Ovary (tissue), 9 donors: ENCODE results near the gene PSMD1. TPM values are rescaled to one million over a fixed set of nuclear protein-coding genes. Genes with fewer than 3 reads are reported as not detected.

Experiments
- DNase-seq, 5 donors: peaks; one replicate each; pipeline ENCODE4 v3.0.0-alpha.2; 2019 to 2020
- H3K27ac ChIP-seq, 2 donors: fragments of 200-600 bp; one replicate each; pipeline versions ENCODE4 v1.5.1 to v1.8.0; 2019 to 2022
- H3K27me3 ChIP-seq: fragments of 200-600 bp; one replicate; pipeline ENCODE4 v1.8.0; 2022
- H3K36me3 ChIP-seq: fragments of 200-600 bp; sonication (generic); one replicate; pipeline ENCODE4 v1.5.1; 2019
- H3K4me1 ChIP-seq: one replicate; pipeline ENCODE4 v1.8.1; 2013; ENCODE audit warnings: mild to moderate bottlenecking, moderate library complexity; ENCODE audit not compliant: insufficient read depth
- H3K4me3 ChIP-seq: fragments of 200-600 bp; sonication (generic); one replicate; pipeline ENCODE4 v1.5.1; 2017
- H3K9me3 ChIP-seq, 2 donors: fragments of 200-600 bp in 1 of 2; sonication (generic) in 1 of 2; one replicate each; pipeline versions ENCODE4 v1.5.1 to v1.8.1; 2013 to 2019; ENCODE audit warnings: mild to moderate bottlenecking in 1 of 2, moderate library complexity in 1 of 2
- EP300 ChIP-seq: sonication (generic); formaldehyde crosslinking; IDR thresholded peaks from one replicate; pipeline ENCODE4 v1.6.1; 2017; ENCODE audit warnings: antibody characterized with exemption
- POLR2A ChIP-seq: fragments of 450-650 bp; IDR thresholded peaks from one replicate; pipeline ENCODE4 v1.6.1; 2017; ENCODE audit warnings: antibody characterized with exemption, mild to moderate bottlenecking, moderate library complexity
- WGBS, 3 donors: extraction: QIAGEN DNeasy Blood & Tissue Kit in 1 of 3; methylation state at CpG; one replicate each; pipeline versions ENCODE4 v1.1.5 to v1.1.7; 2013 to 2017; 5-methylcytosine and 5-hydroxymethylcytosine counted together
- intact Hi-C, 4 donors: fragments of 100-400 bp; cut with DNase I; formaldehyde crosslinking; loops; one replicate each; pipeline versions ENCODE4 v1.11.0 to v1.15.1; 2022 to 2023
- polyA plus RNA-seq, 2 donors: library from polyadenylated mRNA; stranded (reverse); fragments of 200-250 nt in 1 of 2; fragments of 350-450 nt in 1 of 2; fragmentation: Illumina TruSeq in 1 of 2; extraction: RNeasy Lipid Tissue Mini Kit (QIAGEN cat#74804) in 1 of 2; gene quantifications; one replicate each; pipeline ENCODE4 v1.2.3, GENCODE V29; 2013 to 2014
- total RNA-seq, 7 donors: library from RNA; depleted of rRNA in 2 of 7; stranded (reverse); fragments of >200 nt in 2 of 7; fragmentation: NEBNext Ultra II Directional in 3 of 7; extraction: Animal tissue kit (Norgen Biotek cat#: 25700) in 3 of 7; gene quantifications; one replicate each; pipeline versions ENCODE4 v1.1.0 to v1.2.4, GENCODE V29; 2016 to 2023
- TF ChIP-seq, protein P1 (sequence below), 3 donors: fragments of 450-650 bp in 2 of 3; fragments of 200-600 bp in 1 of 3; IDR thresholded peaks; one replicate each; pipeline versions ENCODE4 v1.5.1 to v1.8.0; 2016 to 2022; ENCODE audit warnings: antibody characterized with exemption in 3 of 3, mild to moderate bottlenecking in 1 of 3
- donor health status: DM: no; HTN: no; CAD: no; lungs with moderate emphysema.
- donor health status: DM: no; HTN: no; CAD: no.
- donor health status: Bipolar disorder and iron deficiency.
- donor health status: DM: yes; HTN: yes; CAD: no.
- donor health status: DM: no; HTN: no; CAD: no.
- donor health status: DM: yes; HTN: yes; CAD: no.

The PSMD1 gene
- total and polyA plus RNA-seq, 9 donors = 19.0 to 73.2 (median 57.8) TPM

DNA sequence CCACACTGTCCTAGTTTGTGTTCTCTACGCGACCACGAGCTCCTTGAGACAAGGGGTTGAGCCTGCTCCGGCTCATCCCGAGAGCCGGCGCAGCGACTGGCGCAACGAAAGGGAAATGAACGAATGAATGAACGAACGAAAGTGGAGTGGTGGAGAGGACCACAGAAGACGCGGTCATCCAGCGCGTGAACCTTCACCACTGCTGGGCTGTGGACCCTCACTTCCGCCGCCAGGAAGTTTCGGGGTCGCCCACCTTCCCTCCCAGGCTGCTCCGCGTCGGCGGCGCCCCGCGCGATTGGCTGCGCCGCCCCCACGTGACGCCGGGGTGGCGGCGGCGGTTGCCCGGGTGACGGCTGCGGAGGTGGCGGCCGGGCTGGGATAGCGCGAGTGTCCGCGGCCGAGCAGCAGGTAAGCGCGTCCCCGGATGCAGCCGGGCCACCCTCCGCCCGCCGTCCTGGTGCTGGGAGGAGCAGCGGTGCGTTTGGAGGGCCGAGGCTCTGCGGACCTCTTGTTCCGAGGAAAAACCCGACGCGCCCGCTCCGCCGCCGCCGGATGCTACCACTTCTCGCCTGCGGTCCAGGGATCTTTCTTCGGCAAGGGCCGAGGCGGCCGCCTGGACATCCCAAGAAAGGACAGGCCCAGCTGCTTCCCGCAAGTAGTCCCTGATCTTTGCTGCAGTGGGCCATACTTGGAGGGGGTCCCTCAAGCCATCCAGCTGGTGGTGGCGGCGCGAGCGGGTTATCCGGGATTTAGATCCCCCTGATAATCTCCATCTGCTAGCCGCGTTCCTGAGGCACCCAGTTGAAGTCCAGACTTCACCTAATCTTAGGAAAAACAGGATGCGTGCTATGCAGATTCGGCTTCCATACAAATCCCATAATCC, 141.9 kb downstream of the PSMD1 start, which contains the start of gene ARMC9:
TSS of gene ARMC9 (plus strand) at position 341 of the 883 bp plus-strand sequence. CDS start 7,608 bp downstream, outside the sequence.
- WGBS, 3 donors = 0% methylated on average over 76 to 83 of the region's 83 CpGs
- peak; percentile 68 to 86 (median 77) for DNase-seq
- Histone ChIP-seq H3K27me3 (no peaks in the 10 kb centered on the region), H3K27ac (peak within 1 kb of the TSS in 1 of 2 donors; percentile 72), H3K36me3 (no peaks in the 10 kb centered on the region), H3K4me3 (peak within 1 kb of the TSS; percentile 77), H3K4me1 (peaks cover 2% of the 10 kb centered on the region), H3K9me3 (no peaks in the 10 kb centered on the region)
- TF ChIP-seq EP300 (no peak), POLR2A (no peak)
- TF ChIP-seq, protein P1, sequence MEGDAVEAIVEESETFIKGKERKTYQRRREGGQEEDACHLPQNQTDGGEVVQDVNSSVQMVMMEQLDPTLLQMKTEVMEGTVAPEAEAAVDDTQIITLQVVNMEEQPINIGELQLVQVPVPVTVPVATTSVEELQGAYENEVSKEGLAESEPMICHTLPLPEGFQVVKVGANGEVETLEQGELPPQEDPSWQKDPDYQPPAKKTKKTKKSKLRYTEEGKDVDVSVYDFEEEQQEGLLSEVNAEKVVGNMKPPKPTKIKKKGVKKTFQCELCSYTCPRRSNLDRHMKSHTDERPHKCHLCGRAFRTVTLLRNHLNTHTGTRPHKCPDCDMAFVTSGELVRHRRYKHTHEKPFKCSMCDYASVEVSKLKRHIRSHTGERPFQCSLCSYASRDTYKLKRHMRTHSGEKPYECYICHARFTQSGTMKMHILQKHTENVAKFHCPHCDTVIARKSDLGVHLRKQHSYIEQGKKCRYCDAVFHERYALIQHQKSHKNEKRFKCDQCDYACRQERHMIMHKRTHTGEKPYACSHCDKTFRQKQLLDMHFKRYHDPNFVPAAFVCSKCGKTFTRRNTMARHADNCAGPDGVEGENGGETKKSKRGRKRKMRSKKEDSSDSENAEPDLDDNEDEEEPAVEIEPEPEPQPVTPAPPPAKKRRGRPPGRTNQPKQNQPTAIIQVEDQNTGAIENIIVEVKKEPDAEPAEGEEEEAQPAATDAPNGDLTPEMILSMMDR (IDR thresholded peaks at IDR 0.05) = no peak
- intact Hi-C loops = loop anchor here in 1 of 4 donors (10.0 kb wide), 1 partner anchor 94 kb away; no protein-coding TSS in a partner anchor

DNA sequence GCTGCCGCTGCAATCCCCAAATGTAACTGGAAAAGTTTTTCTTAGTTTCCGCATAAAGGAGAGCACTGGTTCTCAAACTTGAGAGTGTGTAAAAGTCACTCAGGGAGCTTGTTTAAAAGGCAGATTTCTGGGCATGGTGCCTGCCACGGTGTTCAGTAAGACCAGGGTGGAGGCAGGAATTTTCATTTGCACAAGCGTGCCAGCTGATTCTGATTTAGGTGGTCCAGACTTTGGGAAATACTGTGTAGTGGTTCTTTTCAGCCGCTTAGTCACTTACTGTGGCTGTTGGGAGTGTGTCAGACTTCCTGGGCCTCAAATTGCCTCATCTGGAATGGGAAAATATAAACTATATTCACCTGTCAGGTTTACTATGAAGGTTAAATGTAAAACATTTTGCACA, 142.6 kb downstream of the PSMD1 start:
- no peak overlapping the region for H3K27ac ChIP-seq
- WGBS, 3 donors = 15 to 24% (median 18%) methylated on average over 5 of the region's 5 CpGs
- H3K27me3 ChIP-seq = no peaks in the 10 kb centered on the region
- H3K9me3 ChIP-seq = no peaks in the 10 kb centered on the region
- TF ChIP-seq EP300 = no peak
- TF ChIP-seq, protein P1 (IDR thresholded peaks at IDR 0.05) = no peak
- peak overlapping the region; percentile 77 for H3K4me3 ChIP-seq
- peaks cover 2% of the 10 kb centered on the region for H3K4me1 ChIP-seq
- no peaks in the 10 kb centered on the region for H3K36me3 ChIP-seq
- no peak for DNase-seq
- intact Hi-C loops = loop anchor here in 1 of 4 donors (10.0 kb wide), 1 partner anchor 94 kb away; no protein-coding TSS in a partner anchor

DNA sequence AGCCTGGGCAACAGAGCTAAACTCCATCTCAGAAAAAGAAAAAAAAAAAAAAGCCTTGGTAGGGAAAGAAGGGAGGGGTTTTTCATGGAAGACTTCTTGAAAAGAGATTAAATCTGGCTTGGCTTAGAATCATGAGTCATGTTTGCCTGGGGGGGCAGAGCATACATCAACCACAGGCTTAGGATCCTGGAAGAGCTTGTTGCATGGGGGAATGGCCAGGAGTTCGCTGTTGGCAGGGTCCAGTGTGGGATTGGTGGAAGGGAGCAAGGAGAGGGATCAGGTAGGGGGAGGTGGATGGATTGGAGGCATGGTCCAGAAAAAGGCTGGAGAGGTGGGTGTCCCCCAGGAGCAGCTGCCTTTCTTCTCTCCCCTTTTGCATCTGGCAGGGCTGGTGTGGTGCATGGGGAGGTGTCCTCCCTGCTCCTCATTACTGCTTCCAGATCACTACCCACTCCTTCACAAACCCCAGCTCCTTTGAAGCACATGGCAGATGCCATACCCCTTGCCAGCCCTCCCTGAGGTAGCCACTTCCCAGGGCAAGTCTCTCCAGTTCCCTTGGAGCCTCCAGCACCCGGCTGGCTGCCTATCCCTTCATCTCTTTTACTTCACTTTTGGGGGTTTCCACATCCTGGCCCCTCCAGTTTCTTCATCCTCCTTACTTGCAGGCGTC, 144.3 kb downstream of the PSMD1 start:
- Histone ChIP-seq H3K27me3 (no peaks in the 10 kb centered on the region), H3K36me3 (no peaks in the 10 kb centered on the region), H3K4me1 (peaks cover 2% of the 10 kb centered on the region), H3K27ac (no peak overlapping the region), H3K4me3 (no peak overlapping the region), H3K9me3 (no peaks in the 10 kb centered on the region)
- no peak for DNase-seq
- TF ChIP-seq, protein P1 (IDR thresholded peaks at IDR 0.05) = no peak
- TF ChIP-seq POLR2A = no peak
- TF ChIP-seq EP300 = no peak
- intact Hi-C loops = no loop called here
- WGBS, 3 donors = 89 to 93% (median 91%) methylated on average over 3 of the region's 3 CpGs

DNA sequence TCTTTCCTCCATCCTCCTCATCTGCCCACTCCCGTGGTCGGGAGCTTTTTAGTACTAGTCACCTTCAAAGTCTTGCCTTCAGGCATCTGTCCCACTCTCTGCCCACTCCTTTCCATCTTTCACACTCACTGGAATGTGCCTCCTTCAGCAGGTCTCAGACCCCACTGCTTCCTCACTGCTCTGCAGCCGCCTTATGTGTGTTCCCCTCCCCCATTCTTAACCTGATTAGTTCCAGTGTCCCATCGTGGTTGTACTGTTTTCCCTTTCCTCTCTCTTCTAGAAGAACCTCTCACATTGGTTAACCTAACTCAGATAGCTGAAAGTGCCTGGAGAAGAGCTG, 144.8 kb downstream of the PSMD1 start:
- H3K27ac ChIP-seq = no peak overlapping the region
- intact Hi-C loops = no loop called here

More for the DNA sequence above, 144.8 kb downstream of the PSMD1 start:
- peaks cover 2% of the 10 kb centered on the region for H3K4me1 ChIP-seq
- H3K9me3 ChIP-seq = no peaks in the 10 kb centered on the region
- no peaks in the 10 kb centered on the region for H3K27me3 ChIP-seq
- H3K4me3 ChIP-seq = no peak overlapping the region
- TF ChIP-seq POLR2A (no peak), EP300 (no peak)
- TF ChIP-seq, protein P1 (IDR thresholded peaks at IDR 0.05) = no peak
- H3K36me3 ChIP-seq = no peaks in the 10 kb centered on the region
- WGBS, 3 donors = 74 to 79% (median 79%) methylated on average over 4 of the region's 4 CpGs
- DNase-seq = no peak
